Fibroblast of mammary gland (primary cell): ENCODE measurements around the gene FEM1A.
A peak's percentile ranks its signal among the peaks of the same experiment; 100 is the strongest.
"Not testable (repeated sequence)": the region's sequence is repeated elsewhere in the genome, so short reads cannot be mapped to it uniquely, and the experiment has no call there.

ENCODE experiments used
- DNase-seq: peaks from one replicate; pipeline ENCODE4 v3.0.0-alpha.2; 2010; ENCODE audit warnings: low read depth
- H3K4me3 ChIP-seq: 2 replicates; pipeline ENCODE4 v1.5.1; 2011; ENCODE audit warnings: low read depth, mild to moderate bottlenecking, low read length, moderate library complexity; ENCODE audit not compliant: control insufficient read depth
- CTCF ChIP-seq: conservative IDR thresholded peaks from 2 replicates; pipeline ENCODE4 v1.5.1; 2011; ENCODE audit warnings: low read depth, low read length, inconsistent platforms; ENCODE audit not compliant: control insufficient read depth, insufficient read depth

Gene FEM1A

GRCh38 chr19:4830768-4831265 lies 39.3 kb downstream of the FEM1A start:
- peak overlapping the region; percentile 85 for H3K4me3 ChIP-seq
- DNase-seq = no peak
- no peak for TF ChIP-seq CTCF

GRCh38 chr19:4831304-4831978 lies 39.9 kb downstream of the FEM1A start, which contains the start of gene TICAM1:
Gene TICAM1 (minus strand): TSS chr19:4831712. CDS start chr19:4818377, 13,335 bp downstream.
- no peak for TF ChIP-seq CTCF
- H3K4me3 ChIP-seq = peak within 1 kb of the TSS; percentile 85
- DNase-seq = peak; percentile 40

GRCh38 chr19:4831979-4832340 lies 40.4 kb downstream of the FEM1A start:
- DNase-seq = not testable (repeated sequence)
- H3K4me3 ChIP-seq = peak overlapping the region; percentile 85

GRCh38 chr19:4832776-4833175 lies 41.2 kb downstream of the FEM1A start:
- DNase-seq = no peak
- no peak overlapping the region for H3K4me3 ChIP-seq
- TF ChIP-seq CTCF = no peak

- H3K4me3 ChIP-seq = no peak overlapping the region
- no peak for TF ChIP-seq CTCF
- DNase-seq = no peak
Observed at GRCh38 chr19:4839192-4839591, 47.7 kb downstream of the FEM1A start.

GRCh38 chr19:4843647-4843965 lies 52.1 kb downstream of the FEM1A start:
- TF ChIP-seq CTCF = no peak
- no peak overlapping the region for H3K4me3 ChIP-seq
- no peak for DNase-seq

GRCh38 chr19:4844348-4845179 lies 53.0 kb downstream of the FEM1A start:
- peak; percentile 82 for DNase-seq
- no peak for TF ChIP-seq CTCF
- H3K4me3 ChIP-seq = no peak overlapping the region

- peak; percentile 52 for DNase-seq
- not testable (repeated sequence) for H3K4me3 ChIP-seq
Observed at GRCh38 chr19:4845975-4846374, 54.4 kb downstream of the FEM1A start.
